ENCODE measurements around the gene ARL4C.

ARL4C gene

DNA sequence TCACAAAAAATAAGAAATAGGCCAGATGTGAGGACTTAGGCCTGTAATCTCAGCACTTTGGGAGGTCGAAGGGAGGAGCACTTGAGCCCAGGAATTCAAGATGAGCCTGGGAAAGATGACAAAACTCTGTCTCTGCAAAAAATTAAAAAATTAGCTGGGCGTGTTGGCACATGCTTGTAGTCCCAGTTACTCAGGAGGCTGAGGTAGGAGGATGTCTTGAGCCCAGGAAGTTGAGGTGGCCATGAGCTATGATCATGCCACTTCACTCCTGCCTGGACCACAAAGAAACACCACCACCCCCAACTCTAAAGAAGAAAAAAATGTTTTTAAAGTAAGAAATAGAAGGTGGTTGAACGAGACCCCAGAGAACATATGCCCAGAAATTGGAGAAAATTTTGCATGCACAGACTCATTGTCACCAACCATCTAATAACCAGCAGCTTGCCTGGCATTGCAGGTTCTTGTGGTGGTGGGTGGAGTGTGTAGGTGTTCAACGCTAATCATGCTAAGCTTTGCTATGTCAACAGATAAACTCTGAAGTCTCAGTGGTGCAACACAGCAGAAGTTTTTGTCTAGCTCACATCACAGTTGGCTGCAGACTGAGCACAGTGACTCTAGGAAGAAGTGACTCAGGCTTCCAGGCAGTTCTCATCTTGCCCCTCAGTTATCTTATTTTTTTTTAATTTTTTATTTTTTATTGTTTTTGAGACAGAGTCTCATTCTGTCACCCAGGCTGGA, 18.6 kb downstream of the ARL4C start:
- Mint-ChIP-seq H3K36me3 (ENCODE audit: insufficient read depth) (peaks cover 17% of the 10 kb centered on the region), H3K4me3 (peak overlapping the region in 1 of 2 donors; percentile 6), H3K27me3 (no peaks in the 10 kb centered on the region), H3K27ac (peak overlapping the region in 1 of 2 donors; percentile 64), H3K4me1 (ENCODE audit: low read depth in 2 of 2) (peaks cover 45 to 52% of the 10 kb centered on the region in 2 donors), H3K9me3 (no peaks in the 10 kb centered on the region)
- ATAC-seq (replicated peaks) (no peak), DNase-seq (no peak)

DNA sequence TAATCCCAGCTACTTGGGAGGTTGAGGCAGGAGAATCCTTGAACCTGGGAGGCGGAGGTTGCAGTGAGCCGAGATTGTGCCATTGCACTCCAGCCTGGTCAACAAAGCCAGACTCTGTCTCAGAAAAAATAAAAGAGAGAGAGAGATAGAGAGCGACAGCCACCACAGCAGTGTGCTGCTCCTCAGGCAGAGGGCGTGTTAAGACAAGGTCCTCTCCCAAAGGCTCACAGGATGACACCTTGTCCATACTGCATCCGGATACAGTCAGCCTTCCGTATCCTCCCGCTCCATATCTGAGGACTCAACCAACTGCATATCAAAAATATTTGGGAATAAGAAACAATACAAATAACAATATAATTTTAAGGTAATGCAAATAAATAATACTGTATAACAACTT, 20.1 kb downstream of the ARL4C start:
- no peaks in the 10 kb centered on the region for H3K9me3 Mint-ChIP-seq
- H3K27me3 Mint-ChIP-seq: no peaks in the 10 kb centered on the region
- peaks cover 34 to 43% of the 10 kb centered on the region in 2 donors for H3K4me1 Mint-ChIP-seq (ENCODE audit: low read depth in 2 of 2)
- H3K4me3 Mint-ChIP-seq: no peak overlapping the region
- ATAC-seq (replicated peaks) (no peak), DNase-seq (no peak)
- peaks cover 8% of the 10 kb centered on the region for H3K36me3 Mint-ChIP-seq (ENCODE audit: insufficient read depth)
- no peak overlapping the region for H3K27ac Mint-ChIP-seq

DNA sequence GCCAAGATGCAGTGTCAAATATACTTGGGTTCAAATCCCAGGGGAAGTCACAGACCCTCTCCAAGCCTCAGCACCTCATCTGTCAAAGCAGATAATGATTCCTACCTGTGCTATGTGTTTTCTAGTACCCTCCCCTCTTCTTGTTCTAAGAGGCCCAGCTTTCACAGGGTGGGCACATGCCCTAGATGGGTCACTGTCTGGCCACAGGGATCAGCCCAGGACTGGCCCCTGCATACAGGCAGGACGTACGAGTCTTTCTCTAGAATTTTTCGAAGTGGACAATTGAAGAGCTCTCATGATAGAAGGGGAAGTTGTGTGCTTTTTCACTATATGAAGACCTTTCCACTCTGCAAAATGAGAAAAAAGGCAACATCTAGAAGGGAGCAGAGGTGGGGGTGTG, 22.2 kb downstream of the ARL4C start:
- DNase-seq: no peak
- Mint-ChIP-seq H3K27ac (peak overlapping the region; percentile 71 to 91), H3K4me3 (peak overlapping the region in 1 of 2 donors; percentile 1), H3K9me3 (no peaks in the 10 kb centered on the region), H3K27me3 (no peaks in the 10 kb centered on the region), H3K36me3 (ENCODE audit: insufficient read depth) (peaks cover 10% of the 10 kb centered on the region), H3K4me1 (ENCODE audit: low read depth in 2 of 2) (peaks cover 28 to 31% of the 10 kb centered on the region in 2 donors)
- no peak for ATAC-seq (replicated peaks)

DNA sequence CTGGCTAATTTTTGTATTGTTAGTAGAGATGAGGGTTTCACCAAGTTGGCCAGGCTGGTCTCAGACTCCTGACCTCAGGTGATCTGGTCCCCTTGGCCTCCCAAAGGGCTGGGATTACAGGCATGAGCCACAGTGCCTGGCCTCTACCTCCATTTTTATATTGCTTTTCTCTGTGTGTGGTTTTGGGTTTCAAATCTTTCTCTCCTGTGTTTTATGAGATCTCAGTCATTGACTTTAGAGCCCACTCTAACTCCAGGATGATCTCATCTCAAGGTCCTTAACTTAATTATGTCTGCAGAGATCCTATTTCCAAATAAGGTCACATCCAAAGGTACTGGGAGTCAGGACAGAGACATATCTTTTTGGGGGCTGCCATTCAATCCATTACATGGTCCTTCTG, 24.7 kb downstream of the ARL4C start:
- no peak for ATAC-seq (replicated peaks)
- Mint-ChIP-seq H3K27me3 (no peaks in the 10 kb centered on the region), H3K27ac (no peak overlapping the region), H3K4me3 (no peak overlapping the region), H3K4me1 (ENCODE audit: low read depth in 2 of 2) (peaks cover 22 to 32% of the 10 kb centered on the region in 2 donors), H3K9me3 (no peaks in the 10 kb centered on the region), H3K36me3 (ENCODE audit: insufficient read depth) (peaks cover 10% of the 10 kb centered on the region)
- no peak for DNase-seq

DNA sequence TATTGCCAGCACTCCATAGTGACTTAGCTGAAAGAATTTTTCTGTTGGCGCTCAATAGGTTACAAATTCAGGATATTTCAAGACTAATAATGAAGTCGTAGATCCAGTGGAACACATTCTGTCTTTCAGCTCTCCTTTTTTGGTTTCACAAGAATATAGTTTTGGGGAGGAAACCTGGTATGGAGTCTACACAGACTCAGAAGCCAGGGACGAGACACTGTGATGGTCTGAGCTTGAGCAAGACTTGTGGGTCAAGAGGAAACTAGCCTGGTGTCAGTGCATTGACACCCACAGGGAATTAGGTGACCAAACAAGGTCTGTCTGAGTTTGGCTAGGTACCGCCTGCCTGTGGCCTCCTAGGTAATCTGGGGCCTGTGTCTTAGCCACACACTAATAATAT, 26.9 kb downstream of the ARL4C start:
- H3K4me3 Mint-ChIP-seq: no peak overlapping the region
- no peaks in the 10 kb centered on the region for H3K9me3 Mint-ChIP-seq
- H3K36me3 Mint-ChIP-seq (ENCODE audit: insufficient read depth): peaks cover 4% of the 10 kb centered on the region
- H3K27ac Mint-ChIP-seq: no peak overlapping the region
- no peaks in the 10 kb centered on the region for H3K27me3 Mint-ChIP-seq
- H3K4me1 Mint-ChIP-seq (ENCODE audit: low read depth in 2 of 2): peaks cover 23 to 32% of the 10 kb centered on the region in 2 donors
- DNase-seq (no peak), ATAC-seq (replicated peaks) (no peak)

DNA sequence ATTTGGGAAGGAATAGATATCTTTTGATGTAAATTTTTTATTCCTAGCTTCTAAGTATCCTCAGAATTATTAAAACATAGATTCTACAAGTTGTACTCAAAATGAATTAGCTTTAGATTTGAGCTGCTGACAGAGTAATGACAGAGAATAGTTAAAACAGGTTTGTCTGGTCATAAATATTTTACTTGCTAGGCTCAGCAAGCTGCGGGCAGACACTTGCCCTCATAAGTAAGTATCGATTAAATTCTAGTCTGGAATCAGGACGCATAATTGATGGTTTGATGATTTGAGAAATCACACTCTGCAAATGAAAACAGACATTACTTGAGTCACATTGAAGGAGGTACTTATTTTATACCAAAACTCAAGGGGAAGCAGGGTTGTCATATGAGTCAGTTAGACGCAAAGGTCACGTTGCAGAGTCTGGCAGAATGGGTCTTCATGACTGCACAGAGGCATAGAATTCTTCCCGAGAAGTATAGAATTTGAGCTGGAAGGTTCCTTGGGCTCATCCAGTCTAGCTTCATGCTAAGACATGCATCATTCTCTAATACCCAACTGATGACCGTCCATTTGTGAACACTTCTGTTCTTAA, 27.5 kb downstream of the ARL4C start:
- ATAC-seq (replicated peaks) (no peak), DNase-seq (no peak)
- Mint-ChIP-seq H3K36me3 (ENCODE audit: insufficient read depth) (peaks cover 2% of the 10 kb centered on the region), H3K4me1 (ENCODE audit: low read depth in 2 of 2) (peaks cover 25 to 32% of the 10 kb centered on the region in 2 donors), H3K4me3 (no peak overlapping the region), H3K27me3 (no peaks in the 10 kb centered on the region), H3K9me3 (no peaks in the 10 kb centered on the region), H3K27ac (peak overlapping the region in 1 of 2 donors; percentile 68)

DNA sequence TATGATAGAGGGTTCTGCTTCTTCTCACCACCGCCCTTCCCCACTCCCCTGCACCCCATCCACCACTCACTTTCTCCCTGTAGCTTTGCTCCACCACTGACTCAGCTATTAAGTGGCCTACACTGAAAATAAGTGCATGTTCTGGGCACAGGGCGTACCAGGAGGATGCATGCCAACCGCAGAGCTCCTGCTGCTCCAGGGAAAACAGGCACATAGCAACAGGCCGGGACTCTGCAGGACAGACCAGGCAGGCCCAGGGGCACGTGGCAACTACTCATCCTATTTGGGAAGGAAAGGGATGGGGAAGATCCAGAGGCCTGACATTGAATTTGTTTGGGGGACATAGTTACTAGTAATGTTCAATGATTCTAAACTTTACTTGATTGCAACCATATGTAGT, 28.4 kb downstream of the ARL4C start:
- peak overlapping the region; percentile 26 to 68 for H3K27ac Mint-ChIP-seq

DNA sequence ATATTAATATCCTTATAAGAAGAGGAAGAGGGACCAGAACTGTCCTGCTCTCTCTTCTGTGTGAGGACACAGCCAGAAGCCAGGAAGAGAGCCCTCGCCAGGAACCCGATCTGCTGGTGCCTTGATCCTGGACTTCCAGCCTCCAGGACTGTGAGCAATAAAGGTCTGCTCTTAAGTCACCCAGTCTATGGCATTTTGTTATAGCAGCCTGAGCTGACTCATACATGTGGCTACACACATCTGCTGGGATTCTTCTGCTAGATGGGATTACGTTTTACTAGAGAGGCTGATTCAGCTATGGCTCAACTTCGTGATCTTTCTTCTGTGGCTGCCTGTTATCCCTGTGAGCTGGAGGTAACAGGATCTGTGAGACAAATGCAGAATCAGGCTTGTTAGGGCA, 29.6 kb downstream of the ARL4C start:
- Mint-ChIP-seq H3K4me1 (ENCODE audit: low read depth in 2 of 2) (peaks cover 37 to 43% of the 10 kb centered on the region in 2 donors), H3K27me3 (no peaks in the 10 kb centered on the region), H3K4me3 (no peak overlapping the region), H3K36me3 (ENCODE audit: insufficient read depth) (peaks cover 11% of the 10 kb centered on the region), H3K27ac (no peak overlapping the region), H3K9me3 (no peaks in the 10 kb centered on the region)
- ATAC-seq (replicated peaks) (no peak), DNase-seq (no peak)

More for the DNA sequence above, 28.4 kb downstream of the ARL4C start:
- ATAC-seq (replicated peaks) (no peak), DNase-seq (no peak)
- no peaks in the 10 kb centered on the region for H3K27me3 Mint-ChIP-seq
- no peak overlapping the region for H3K4me3 Mint-ChIP-seq
- peaks cover 4% of the 10 kb centered on the region for H3K36me3 Mint-ChIP-seq (ENCODE audit: insufficient read depth)
- no peaks in the 10 kb centered on the region for H3K9me3 Mint-ChIP-seq
- H3K4me1 Mint-ChIP-seq (ENCODE audit: low read depth in 2 of 2): peaks cover 33 to 35% of the 10 kb centered on the region in 2 donors

DNA sequence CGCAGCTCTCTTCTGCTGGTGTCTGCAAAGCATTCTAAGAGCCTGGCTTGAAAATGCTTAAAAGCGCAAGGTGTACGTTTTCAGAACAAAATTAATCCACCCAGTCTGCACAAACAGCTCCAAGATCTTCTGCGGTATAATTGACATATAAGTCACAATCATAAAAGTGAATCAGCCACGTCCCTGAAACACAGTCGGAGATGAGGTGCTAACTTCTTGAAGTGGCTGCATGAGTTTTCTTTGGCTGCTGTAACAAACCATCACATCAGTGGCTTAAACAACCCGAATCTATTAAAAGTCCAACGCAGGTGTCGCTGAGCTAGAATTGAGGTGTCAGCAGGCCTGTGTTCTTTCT, 32.6 kb downstream of the ARL4C start:
- peaks cover 9% of the 10 kb centered on the region for H3K36me3 Mint-ChIP-seq (ENCODE audit: insufficient read depth)
- peak overlapping the region; percentile 78 for H3K4me3 Mint-ChIP-seq
- H3K27ac Mint-ChIP-seq: peak overlapping the region; percentile 96 to 97
- DNase-seq: no peak
- no peak for ATAC-seq (replicated peaks)
- H3K9me3 Mint-ChIP-seq: no peaks in the 10 kb centered on the region
- H3K4me1 Mint-ChIP-seq (ENCODE audit: low read depth in 2 of 2): peaks cover 54 to 61% of the 10 kb centered on the region in 2 donors
- H3K27me3 Mint-ChIP-seq: no peaks in the 10 kb centered on the region

DNA sequence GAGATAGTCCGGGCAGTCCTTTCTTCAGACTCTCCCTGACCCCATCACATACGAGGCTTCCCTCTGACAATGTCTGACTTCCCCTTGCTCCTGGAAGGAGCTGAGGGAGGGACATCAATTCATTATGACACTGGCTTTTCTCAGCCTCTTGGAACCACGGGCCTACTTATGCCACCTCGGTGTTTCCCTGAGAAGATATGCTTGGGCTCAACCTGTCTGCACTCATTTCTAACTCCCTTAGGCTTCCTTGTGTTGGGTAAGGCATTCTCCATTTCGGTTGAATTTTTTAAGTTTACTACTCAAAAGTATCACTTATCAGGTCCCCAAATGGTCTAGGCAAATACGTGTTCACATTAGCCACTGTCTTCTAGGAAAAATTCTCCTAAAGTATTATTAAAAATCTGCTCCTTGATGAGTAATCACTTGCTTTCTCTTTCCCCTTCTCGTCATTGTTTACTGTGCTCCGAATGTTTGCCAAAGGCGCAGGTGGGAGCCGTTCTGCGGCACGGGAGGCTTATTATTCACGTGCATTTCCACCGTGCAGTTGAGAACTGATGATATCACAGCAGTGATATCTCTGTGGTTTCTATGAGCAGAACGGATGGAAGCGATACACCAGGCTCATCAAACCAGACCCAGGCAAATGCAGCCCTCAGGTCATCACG, 33.1 kb downstream of the ARL4C start:
- no peaks in the 10 kb centered on the region for H3K27me3 Mint-ChIP-seq
- H3K27ac Mint-ChIP-seq: peak overlapping the region; percentile 96 to 97
- H3K9me3 Mint-ChIP-seq: no peaks in the 10 kb centered on the region
- DNase-seq (peak; percentile 64 to 68 (median 67)), ATAC-seq (replicated peaks) (peak; percentile 90)
- H3K4me1 Mint-ChIP-seq (ENCODE audit: low read depth in 2 of 2): peaks cover 58 to 63% of the 10 kb centered on the region in 2 donors
- peaks cover 9% of the 10 kb centered on the region for H3K36me3 Mint-ChIP-seq (ENCODE audit: insufficient read depth)
- H3K4me3 Mint-ChIP-seq: peak overlapping the region; percentile 78

DNA sequence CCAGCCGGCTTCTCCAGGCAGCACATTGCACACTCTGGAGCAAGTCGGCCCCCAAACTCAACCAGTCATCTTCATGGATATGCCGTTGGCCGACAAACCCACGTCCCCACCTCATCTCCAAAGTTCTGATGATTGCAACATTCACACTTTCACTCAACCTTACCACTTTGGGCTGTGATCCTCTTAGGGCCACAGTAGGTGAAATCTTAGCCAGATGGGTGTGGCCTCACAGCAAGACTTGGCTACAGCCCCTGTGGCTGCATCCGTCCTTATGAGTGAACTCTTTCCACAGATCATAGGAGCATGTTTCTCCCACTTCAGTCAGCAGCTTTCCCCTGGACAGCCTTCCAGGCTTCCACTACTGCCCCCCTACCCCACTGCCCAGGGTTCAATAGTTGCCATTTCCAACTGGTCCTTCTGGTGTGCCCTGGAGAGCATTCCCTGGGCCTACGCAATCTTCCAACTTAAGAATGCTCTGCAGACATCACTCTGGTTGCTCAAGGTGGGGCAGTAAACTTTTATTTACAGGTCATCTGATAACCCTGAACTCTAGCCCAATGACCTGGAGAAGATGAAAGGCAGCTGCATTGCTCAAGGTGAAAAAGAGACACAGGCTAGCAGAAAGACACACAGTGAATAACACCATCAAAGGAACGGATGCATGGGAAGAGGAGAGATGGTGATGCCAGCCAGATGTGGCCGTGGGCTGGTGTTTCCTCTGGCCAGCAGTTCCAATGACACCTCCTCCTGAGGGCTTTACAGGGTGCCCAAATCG, 34.5 kb downstream of the ARL4C start:
- DNase-seq: no peak
- Mint-ChIP-seq H3K27ac (peak overlapping the region; percentile 96 to 97), H3K4me3 (peak overlapping the region; percentile 78)

DNA sequence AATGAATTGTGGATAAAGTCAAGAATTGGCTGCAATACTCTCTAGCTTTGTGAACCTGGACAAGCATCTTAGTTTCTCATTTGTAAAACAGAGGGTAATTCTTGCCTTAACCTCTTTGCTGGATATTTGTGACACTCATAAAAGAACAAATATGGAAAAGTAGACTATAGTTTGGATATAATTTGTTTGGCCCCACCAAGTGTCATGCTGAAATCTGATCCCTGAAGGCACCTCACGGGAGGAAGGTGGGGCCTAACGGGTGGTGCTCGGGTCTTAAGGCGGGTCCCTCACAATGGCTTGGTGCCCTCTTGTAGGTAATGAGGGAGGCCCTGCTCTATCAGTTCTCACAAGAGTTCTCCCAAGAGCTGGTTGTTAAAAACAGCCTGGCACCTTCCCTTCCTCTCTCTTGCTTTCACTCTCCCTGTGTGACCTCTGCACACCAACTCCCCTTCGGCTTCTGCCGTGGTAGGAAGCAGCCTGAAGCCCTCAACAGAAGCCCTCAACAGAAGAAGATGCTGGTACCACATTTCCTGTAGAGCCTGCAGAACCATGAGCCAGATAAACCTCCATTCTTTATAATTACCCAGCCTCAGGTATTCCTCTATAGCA, 37.4 kb downstream of the ARL4C start:
- ATAC-seq (replicated peaks) (peak; percentile 29), DNase-seq (peak in 1 of 3 experiments; percentile 20)
- peaks cover 12% of the 10 kb centered on the region for H3K36me3 Mint-ChIP-seq (ENCODE audit: insufficient read depth)
- peaks cover 61 to 67% of the 10 kb centered on the region in 2 donors for H3K4me1 Mint-ChIP-seq (ENCODE audit: low read depth in 2 of 2)
- peak overlapping the region; percentile 88 to 92 for H3K27ac Mint-ChIP-seq
- H3K9me3 Mint-ChIP-seq: no peaks in the 10 kb centered on the region
- H3K27me3 Mint-ChIP-seq: no peaks in the 10 kb centered on the region
- peak overlapping the region; percentile 64 to 66 for H3K4me3 Mint-ChIP-seq

More for the DNA sequence above, 34.5 kb downstream of the ARL4C start:
- Mint-ChIP-seq H3K27me3 (no peaks in the 10 kb centered on the region), H3K4me1 (ENCODE audit: low read depth in 2 of 2) (peaks cover 63 to 65% of the 10 kb centered on the region in 2 donors), H3K36me3 (ENCODE audit: insufficient read depth) (peaks cover 12% of the 10 kb centered on the region), H3K9me3 (no peaks in the 10 kb centered on the region)
- ATAC-seq (replicated peaks): no peak

DNA sequence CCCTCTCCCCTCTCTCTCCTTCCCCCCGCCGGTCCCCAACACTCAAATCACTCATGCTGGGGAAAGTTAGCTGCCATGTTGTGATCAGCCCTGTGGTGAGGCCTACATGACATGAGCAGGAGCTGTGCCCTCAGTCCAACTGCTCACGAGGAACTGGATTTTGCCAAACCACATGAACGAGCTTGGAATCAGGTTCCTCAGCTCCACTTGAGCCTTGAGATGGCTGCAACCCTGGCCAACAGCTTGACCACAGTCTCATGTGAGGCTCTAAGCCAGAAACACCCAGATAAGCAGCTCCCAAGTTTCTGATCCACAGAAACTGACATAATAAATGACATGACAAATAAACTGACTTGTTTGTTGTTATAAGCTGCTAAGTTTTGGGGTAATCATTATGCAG, 38.4 kb downstream of the ARL4C start:
- no peak for ATAC-seq (replicated peaks)
- Mint-ChIP-seq H3K27ac (peak overlapping the region in 1 of 2 donors; percentile 92), H3K36me3 (ENCODE audit: insufficient read depth) (peaks cover 10% of the 10 kb centered on the region), H3K4me1 (ENCODE audit: low read depth in 2 of 2) (peaks cover 50 to 67% of the 10 kb centered on the region in 2 donors), H3K9me3 (no peaks in the 10 kb centered on the region), H3K4me3 (peak overlapping the region in 1 of 2 donors; percentile 10), H3K27me3 (no peaks in the 10 kb centered on the region)
- no peak for DNase-seq

Measured in effector memory CD8-positive, alpha-beta T cell (primary cell).